Fibroblast of lung (primary cell): ENCODE results near the gene ACADVL. TPM values are rescaled to one million over a fixed set of nuclear protein-coding genes. Genes with fewer than 3 reads are reported as not detected.

ENCODE experiments used
- DNase-seq, 2 donors: peaks; one replicate each; pipeline versions ENCODE4 v3.0.0 to v3.0.0-alpha.2; 2010; ENCODE audit warnings: low read depth in 2 of 2
- H2AFZ ChIP-seq: 2 replicates; pipeline ENCODE4 v1.5.1; 2012; ENCODE audit warnings: low read length, control low read depth, inconsistent platforms
- H3K27ac ChIP-seq: 2 replicates; pipeline ENCODE4 v1.5.1; 2011; ENCODE audit warnings: low read length, control low read depth; ENCODE audit not compliant: insufficient read depth
- H3K27me3 ChIP-seq: 2 replicates; pipeline ENCODE4 v1.5.1; 2011; ENCODE audit warnings: mild to moderate bottlenecking, low read length; ENCODE audit not compliant: control insufficient read depth, insufficient read depth
- H3K36me3 ChIP-seq: 2 replicates; pipeline ENCODE4 v1.5.1; 2011; ENCODE audit warnings: low read length; ENCODE audit not compliant: control insufficient read depth, insufficient read depth
- H3K4me1 ChIP-seq: 2 replicates; pipeline ENCODE4 v1.5.1; 2011; ENCODE audit warnings: low read length; ENCODE audit not compliant: control insufficient read depth, insufficient read depth; ENCODE audit errors: extremely low read depth
- H3K4me2 ChIP-seq: 2 replicates; pipeline ENCODE4 v1.5.1; 2011; ENCODE audit warnings: low read length, control low read depth; ENCODE audit not compliant: insufficient read depth; ENCODE audit errors: extremely low read depth
- H3K4me3 ChIP-seq, 4 experiments: fragments of 200-600 bp in 1 of 4; sonication (generic) in 1 of 4; replicated peaks in 1 of 4; 2 replicates each; pipeline ENCODE4 v1.5.1; 2011 to 2016; ENCODE audit warnings: low read length in 4 of 4, low read depth in 3 of 4, mild to moderate bottlenecking in 3 of 4, control low read depth in 2 of 4, inconsistent platforms in 1 of 4, mixed read lengths in 1 of 4; ENCODE audit not compliant: insufficient read depth in 1 of 4; ENCODE audit errors: control extremely low read depth in 1 of 4
- H3K79me2 ChIP-seq: 2 replicates; pipeline ENCODE4 v1.5.1; 2012; ENCODE audit warnings: mild to moderate bottlenecking, low read length, inconsistent platforms; ENCODE audit not compliant: control insufficient read depth, insufficient read depth
- H3K9ac ChIP-seq: 2 replicates; pipeline ENCODE4 v1.5.1; 2011; ENCODE audit warnings: mild to moderate bottlenecking, low read length, control low read depth; ENCODE audit not compliant: insufficient read depth
- H3K9me3 ChIP-seq: 2 replicates; pipeline ENCODE4 v1.5.1; 2012; ENCODE audit warnings: low read depth, low read length; ENCODE audit not compliant: control insufficient read depth, insufficient read depth
- H4K20me1 ChIP-seq: 2 replicates; pipeline ENCODE4 v1.5.1; 2011; ENCODE audit warnings: low read length; ENCODE audit not compliant: control insufficient read depth, insufficient read depth; ENCODE audit errors: extremely low read depth
- CTCF ChIP-seq, 2 donors: IDR thresholded peaks in 1 of 2; conservative IDR thresholded peaks in 1 of 2; 1 replicate in 1 of 2; 2 replicates in 1 of 2; pipeline ENCODE4 v1.5.1; 2011 to 2012; ENCODE audit warnings: low read length in 2 of 2, control low read depth in 1 of 2, inconsistent platforms in 1 of 2, low read depth in 1 of 2, mild to moderate bottlenecking in 1 of 2
- EZH2 ChIP-seq: IDR thresholded peaks from 2 replicates; pipeline ENCODE4 v1.5.1; 2012; ENCODE audit warnings: low read length, control low read depth, mild to moderate bottlenecking; ENCODE audit errors: missing control alignments
- polyA plus RNA-seq, 2 donors: library from polyadenylated mRNA; depleted of rRNA in 1 of 2; stranded (reverse) in 1 of 2; unstranded in 1 of 2; fragments of >200 nt; gene quantifications; 2 replicates each; pipeline ENCODE4 v1.2.1, GENCODE V29; 2011 to 2012; ENCODE audit warnings: missing spikeins in 1 of 2
- total RNA-seq: library from RNA; depleted of rRNA; stranded (reverse); fragments of >200 nt; gene quantifications from 2 replicates; pipeline ENCODE4 v1.2.1, GENCODE V29; 2014

ACADVL gene
- total and polyA plus RNA-seq, 2 donors (not counting 1 experiment from before 2014, with no cell fraction given): 129 to 313 TPM

DNA sequence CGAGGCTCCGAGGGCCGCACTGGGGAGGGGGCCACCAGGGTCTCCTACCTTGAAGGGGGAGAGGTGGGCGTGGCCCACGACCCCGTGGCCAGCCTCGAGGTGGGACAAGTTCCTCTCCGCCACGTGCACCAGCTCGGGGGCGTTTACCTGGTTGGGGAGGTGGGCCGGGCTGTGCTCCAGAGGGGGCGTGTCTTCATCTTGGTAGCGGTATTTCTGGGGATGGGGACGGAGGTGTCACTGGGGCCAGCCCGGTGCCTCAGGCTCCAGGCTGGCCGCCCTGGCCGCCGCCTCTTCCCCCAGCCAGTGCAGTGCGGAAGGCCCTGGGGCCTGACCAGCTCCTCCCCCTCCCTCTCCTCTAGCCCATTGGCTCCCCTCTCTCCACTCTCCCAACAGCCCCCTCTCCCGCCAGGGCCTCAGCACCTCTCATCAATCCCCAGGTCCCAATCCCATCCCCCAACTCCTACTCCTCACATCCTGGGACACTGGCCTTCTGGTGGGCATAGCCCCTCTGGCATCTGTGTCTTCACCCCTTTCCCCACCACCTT is 11.6 kb upstream of the ACADVL start:
- no peak overlapping the region for H3K4me2 ChIP-seq
- H4K20me1 ChIP-seq: no peaks in the 10 kb centered on the region
- H3K27ac ChIP-seq: no peak overlapping the region

GRCh38 chr17:7208754-7209460 is 10.8 kb upstream of the ACADVL start:
- H4K20me1 ChIP-seq: no peaks in the 10 kb centered on the region

More for the DNA sequence above, 11.6 kb upstream of the ACADVL start:
- Histone ChIP-seq H3K27me3 (no peaks in the 10 kb centered on the region), H3K4me1 (peaks cover 5% of the 10 kb centered on the region), H2AFZ (no peak overlapping the region), H3K36me3 (peaks cover 6% of the 10 kb centered on the region), H3K79me2 (peaks cover 12% of the 10 kb centered on the region), H3K4me3 (no peak overlapping the region), H3K9ac (no peak overlapping the region), H3K9me3 (no peaks in the 10 kb centered on the region)
- no peak for DNase-seq
- TF ChIP-seq EZH2 (no peak), CTCF (conservative IDR thresholded peaks at IDR 0.05 in 1 of 2, IDR thresholded peaks at IDR 0.05 in 1 of 2; ENCODE audit: low read depth in 1 of 2, low read length in 2 of 2) (no peak)

More at GRCh38 chr17:7208754-7209460, 10.8 kb upstream of the ACADVL start:
- TF ChIP-seq CTCF (conservative IDR thresholded peaks at IDR 0.05 in 1 of 2, IDR thresholded peaks at IDR 0.05 in 1 of 2; ENCODE audit: low read depth in 1 of 2, low read length in 2 of 2) (no peak), EZH2 (no peak)
- H3K9ac ChIP-seq: no peak overlapping the region
- H3K4me1 ChIP-seq: peaks cover 5% of the 10 kb centered on the region
- no peak overlapping the region for H2AFZ ChIP-seq
- no peaks in the 10 kb centered on the region for H3K36me3 ChIP-seq
- DNase-seq: no peak
- H3K4me3 ChIP-seq: no peak overlapping the region
- H3K9me3 ChIP-seq: no peaks in the 10 kb centered on the region
- no peaks in the 10 kb centered on the region for H3K27me3 ChIP-seq
- no peak overlapping the region for H3K27ac ChIP-seq
- H3K4me2 ChIP-seq: no peak overlapping the region
- peaks cover 19% of the 10 kb centered on the region for H3K79me2 ChIP-seq
